HL-60/S4 treated with phorbol 12-myristate 13-acetate at 8.2 ng/mL for 4 days and 3 days (cell line): ENCODE measurements around the gene CRAMP1.

Experiments used
- in situ Hi-C: fragments of 300-500 bp; cut with MboI; formaldehyde crosslinking; loops from 2 replicates; pipeline ENCODE4 v1.15.0; 2022; ENCODE audit warnings: low sequenced_read_pairs

The CRAMP1 gene

GRCh38 chr16:1655269-1655807 is 43.2 kb downstream of the CRAMP1 start:
- in situ Hi-C loops: no loop called here

GRCh38 chr16:1655909-1656807 is 44.0 kb downstream of the CRAMP1 start:
- in situ Hi-C loops: no loop called here

GRCh38 chr16:1656808-1657617 is 44.9 kb downstream of the CRAMP1 start:
- in situ Hi-C loops: no loop called here

- in situ Hi-C loops: no loop called here
Measured at GRCh38 chr16:1657841-1658240, 45.7 kb downstream of the CRAMP1 start.

- in situ Hi-C loops: no loop called here
Measured at GRCh38 chr16:1659031-1659430, 46.9 kb downstream of the CRAMP1 start.

- in situ Hi-C loops: no loop called here
Measured at GRCh38 chr16:1661826-1662225, 49.7 kb downstream of the CRAMP1 start.

GRCh38 chr16:1662543-1662942 is 50.4 kb downstream of the CRAMP1 start:
- in situ Hi-C loops: no loop called here

- in situ Hi-C loops: no loop called here
Measured at GRCh38 chr16:1665829-1666228, 53.7 kb downstream of the CRAMP1 start.

GRCh38 chr16:1666316-1666715 is 54.2 kb downstream of the CRAMP1 start:
- in situ Hi-C loops: no loop called here

GRCh38 chr16:1667271-1667670 is 55.1 kb downstream of the CRAMP1 start:
- in situ Hi-C loops: no loop called here

GRCh38 chr16:1667916-1668315 is 55.8 kb downstream of the CRAMP1 start:
- in situ Hi-C loops: no loop called here

GRCh38 chr16:1668612-1669319 is 56.6 kb downstream of the CRAMP1 start:
- in situ Hi-C loops: no loop called here

GRCh38 chr16:1669698-1670097 is 57.5 kb downstream of the CRAMP1 start:
- in situ Hi-C loops: no loop called here

- in situ Hi-C loops: no loop called here
Measured at GRCh38 chr16:1670371-1670770, 58.2 kb downstream of the CRAMP1 start.

GRCh38 chr16:1670866-1671265 is 58.7 kb downstream of the CRAMP1 start:
- in situ Hi-C loops: no loop called here

- in situ Hi-C loops: no loop called here
Measured at GRCh38 chr16:1673424-1674151, 61.4 kb downstream of the CRAMP1 start.

- in situ Hi-C loops: no loop called here
Measured at GRCh38 chr16:1674306-1674705, 62.1 kb downstream of the CRAMP1 start.

- in situ Hi-C loops: no loop called here
Measured at GRCh38 chr16:1674751-1675664, 62.8 kb downstream of the CRAMP1 start.

GRCh38 chr16:1676661-1677060 is 64.5 kb downstream of the CRAMP1 start:
- in situ Hi-C loops: no loop called here
